Neuron (in vitro differentiated cells): ENCODE data around the gene MAST4.

Experiments used
- H2AFZ ChIP-seq: one replicate; pipeline ENCODE4 v1.6.1; 2013; ENCODE audit warnings: low read depth, mild to moderate bottlenecking, inconsistent platforms, low read length, moderate library complexity
- H3K27me3 ChIP-seq: one replicate; pipeline ENCODE4 v1.6.1; 2013; ENCODE audit warnings: low read length; ENCODE audit not compliant: insufficient read depth
- H3K36me3 ChIP-seq: one replicate; pipeline ENCODE4 v1.6.1; 2013; ENCODE audit warnings: low read length; ENCODE audit not compliant: insufficient read depth
- H3K4me1 ChIP-seq: one replicate; pipeline ENCODE4 v1.6.1; 2013; ENCODE audit warnings: low read length; ENCODE audit not compliant: insufficient read depth
- H3K4me3 ChIP-seq: 2 replicates; pipeline ENCODE4 v1.5.1; 2013; ENCODE audit warnings: mild to moderate bottlenecking, low read length, moderate library complexity
- H3K9me3 ChIP-seq: one replicate; pipeline ENCODE4 v1.6.1; 2013; ENCODE audit warnings: low read length

Gene MAST4

GRCh38 chr5:67183859-67184258 is 587.7 kb downstream of the MAST4 start:
- peaks cover 18% of the 10 kb centered on the region for H3K4me1 ChIP-seq
- H3K9me3 ChIP-seq = no peaks in the 10 kb centered on the region

DNA sequence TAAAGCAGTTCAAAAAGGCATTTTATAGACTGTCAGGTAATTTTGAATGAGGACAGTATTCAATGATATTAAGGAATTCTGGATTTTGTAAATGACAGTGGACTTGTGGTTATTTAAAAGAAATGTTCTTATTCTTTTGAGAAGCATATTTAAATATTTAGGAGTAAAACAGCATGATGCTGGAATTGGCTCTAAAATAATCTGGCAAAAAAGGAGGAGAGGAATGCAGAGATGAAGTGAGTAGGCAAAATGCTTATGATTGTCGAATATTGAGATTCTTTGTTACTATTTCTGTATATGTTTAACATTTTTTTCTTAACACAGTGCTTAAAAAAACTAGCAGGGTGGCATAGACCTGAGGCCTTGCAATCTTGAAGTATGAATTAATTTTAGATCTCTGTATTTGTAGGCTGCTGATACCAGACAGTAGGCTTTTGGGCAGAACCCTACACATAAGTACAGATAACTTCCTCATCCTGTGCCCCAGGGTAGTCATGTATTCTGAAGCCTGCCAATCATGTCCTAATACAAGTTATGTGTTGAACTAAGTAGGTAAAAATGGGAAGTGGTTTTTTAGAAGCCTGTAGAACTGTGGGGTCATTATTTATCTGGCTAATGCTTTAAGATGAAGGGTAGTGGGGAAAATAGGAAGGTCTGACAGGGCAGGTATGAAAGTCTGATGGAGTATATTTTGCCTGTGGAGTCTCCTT is 591.0 kb downstream of the MAST4 start:
- Histone ChIP-seq H3K27me3 (no peaks in the 10 kb centered on the region), H3K4me3 (no peak overlapping the region), H3K9me3 (no peaks in the 10 kb centered on the region), H3K36me3 (no peaks in the 10 kb centered on the region), H2AFZ (no peak overlapping the region), H3K4me1 (peaks cover 11% of the 10 kb centered on the region)

More at GRCh38 chr5:67183859-67184258, 587.7 kb downstream of the MAST4 start:
- Histone ChIP-seq H2AFZ (no peak overlapping the region), H3K36me3 (no peaks in the 10 kb centered on the region), H3K4me3 (no peak overlapping the region), H3K27me3 (no peaks in the 10 kb centered on the region)

GRCh38 chr5:67188274-67189078 is 592.3 kb downstream of the MAST4 start:
- H2AFZ ChIP-seq = no peak overlapping the region
- no peaks in the 10 kb centered on the region for H3K9me3 ChIP-seq
- no peak overlapping the region for H3K4me3 ChIP-seq
- H3K36me3 ChIP-seq = no peaks in the 10 kb centered on the region
- H3K4me1 ChIP-seq = peaks cover 8% of the 10 kb centered on the region
- H3K27me3 ChIP-seq = no peaks in the 10 kb centered on the region

GRCh38 chr5:67189079-67189354 is 592.8 kb downstream of the MAST4 start:
- Histone ChIP-seq H3K9me3 (no peaks in the 10 kb centered on the region), H3K4me1 (peaks cover 12% of the 10 kb centered on the region), H3K27me3 (no peaks in the 10 kb centered on the region), H3K36me3 (no peaks in the 10 kb centered on the region), H2AFZ (no peak overlapping the region), H3K4me3 (no peak overlapping the region)

- Histone ChIP-seq H3K9me3 (no peaks in the 10 kb centered on the region), H3K36me3 (no peaks in the 10 kb centered on the region), H3K4me1 (peaks cover 12% of the 10 kb centered on the region)
These were observed 593.7 kb downstream of the MAST4 start for GRCh38 chr5:67189931-67190330.

DNA sequence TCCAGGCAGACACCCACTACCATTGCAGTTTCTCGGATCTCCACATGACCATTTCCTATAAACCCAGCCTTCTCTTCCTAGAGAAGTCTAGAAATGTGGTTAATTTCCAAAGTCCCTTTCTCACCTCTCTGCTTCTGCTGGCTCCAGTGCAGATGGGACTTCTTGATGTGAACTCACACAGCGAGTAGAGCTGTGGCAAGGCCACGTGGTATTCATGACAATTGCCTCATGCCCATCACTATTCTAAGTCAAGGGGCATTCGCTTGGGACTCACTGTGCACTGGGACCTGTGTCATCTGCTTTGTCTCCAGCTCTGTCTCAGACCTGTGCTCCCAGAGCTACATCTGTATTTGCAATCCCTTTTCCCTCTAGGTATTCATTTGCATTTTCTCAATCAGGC is 594.2 kb downstream of the MAST4 start:
- Histone ChIP-seq H3K4me1 (peaks cover 12% of the 10 kb centered on the region), H3K27me3 (no peaks in the 10 kb centered on the region), H3K36me3 (no peaks in the 10 kb centered on the region)

More at GRCh38 chr5:67189931-67190330, 593.7 kb downstream of the MAST4 start:
- H3K27me3 ChIP-seq = no peaks in the 10 kb centered on the region
- no peak overlapping the region for H2AFZ ChIP-seq
- no peak overlapping the region for H3K4me3 ChIP-seq

DNA sequence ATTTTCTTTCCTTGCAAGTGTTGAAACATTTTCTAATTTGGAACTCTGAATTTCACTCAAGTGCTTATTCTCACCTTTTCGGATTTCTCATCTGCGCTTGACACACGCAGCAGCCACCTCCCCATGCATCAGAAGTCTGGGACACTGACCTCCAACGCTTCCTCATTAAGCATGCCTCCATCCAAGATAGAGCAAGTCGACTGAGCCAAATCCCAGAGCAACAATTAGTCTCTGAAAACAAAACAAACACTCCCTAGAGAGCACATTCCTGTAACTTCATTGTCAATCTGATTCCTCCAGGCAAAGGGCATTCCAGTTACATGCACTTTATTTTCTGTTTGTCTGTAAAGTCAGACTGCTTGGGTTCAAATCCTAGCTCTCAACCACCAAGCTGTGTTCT is 594.7 kb downstream of the MAST4 start:
- Histone ChIP-seq H3K27me3 (no peaks in the 10 kb centered on the region), H3K4me1 (peaks cover 12% of the 10 kb centered on the region), H3K36me3 (no peaks in the 10 kb centered on the region), H3K9me3 (no peaks in the 10 kb centered on the region), H2AFZ (no peak overlapping the region), H3K4me3 (no peak overlapping the region)

More for the DNA sequence above, 594.2 kb downstream of the MAST4 start:
- Histone ChIP-seq H3K9me3 (no peaks in the 10 kb centered on the region), H2AFZ (no peak overlapping the region), H3K4me3 (no peak overlapping the region)

DNA sequence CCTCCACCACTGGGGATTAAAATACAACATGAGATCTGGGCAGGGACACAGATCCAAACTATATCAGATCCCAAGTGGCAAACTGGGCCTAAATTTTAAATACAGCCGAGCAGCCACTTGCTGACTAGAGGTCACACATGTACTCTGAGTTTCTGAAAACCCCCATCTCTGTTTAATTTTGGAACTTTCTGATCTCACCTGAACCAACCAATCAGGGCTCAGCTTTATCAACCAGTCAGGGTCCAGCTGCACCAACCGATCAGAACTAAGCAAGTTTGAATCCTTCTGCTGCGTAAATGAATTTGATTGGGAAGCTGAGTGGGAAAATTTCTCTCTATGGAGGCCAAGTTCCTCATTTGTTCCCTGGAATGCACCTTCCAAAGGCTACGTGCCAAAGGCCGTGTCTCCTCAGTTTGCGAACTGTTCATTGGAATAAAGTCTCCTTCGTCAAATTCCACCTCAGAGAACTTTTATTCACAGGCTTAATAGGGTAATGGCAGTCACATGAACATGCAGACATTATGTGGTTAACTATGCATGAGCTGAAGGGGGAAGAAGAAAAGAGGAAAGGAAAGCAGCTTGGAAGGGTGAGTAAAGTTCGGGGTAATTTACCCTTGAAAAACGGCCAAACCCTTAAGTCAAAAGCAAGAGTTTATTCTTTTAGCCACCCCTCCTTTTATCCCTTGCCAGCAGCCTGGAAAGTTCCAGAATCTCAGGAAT is 596.7 kb downstream of the MAST4 start:
- Histone ChIP-seq H3K36me3 (no peaks in the 10 kb centered on the region), H3K9me3 (no peaks in the 10 kb centered on the region), H2AFZ (peak overlapping the region; percentile 38), H3K4me3 (no peak overlapping the region), H3K4me1 (peaks cover 12% of the 10 kb centered on the region), H3K27me3 (no peaks in the 10 kb centered on the region)

- H3K4me1 ChIP-seq = peaks cover 11% of the 10 kb centered on the region
- H3K36me3 ChIP-seq = no peaks in the 10 kb centered on the region
- peak overlapping the region; percentile 38 for H2AFZ ChIP-seq
- no peak overlapping the region for H3K4me3 ChIP-seq
- no peaks in the 10 kb centered on the region for H3K9me3 ChIP-seq
- H3K27me3 ChIP-seq = no peaks in the 10 kb centered on the region
These were observed 597.2 kb downstream of the MAST4 start for GRCh38 chr5:67193439-67193807.

GRCh38 chr5:67194166-67194565 is 598.0 kb downstream of the MAST4 start:
- Histone ChIP-seq H3K4me3 (no peak overlapping the region), H3K4me1 (peaks cover 9% of the 10 kb centered on the region), H3K9me3 (no peaks in the 10 kb centered on the region), H3K27me3 (no peaks in the 10 kb centered on the region), H3K36me3 (no peaks in the 10 kb centered on the region), H2AFZ (no peak overlapping the region)

DNA sequence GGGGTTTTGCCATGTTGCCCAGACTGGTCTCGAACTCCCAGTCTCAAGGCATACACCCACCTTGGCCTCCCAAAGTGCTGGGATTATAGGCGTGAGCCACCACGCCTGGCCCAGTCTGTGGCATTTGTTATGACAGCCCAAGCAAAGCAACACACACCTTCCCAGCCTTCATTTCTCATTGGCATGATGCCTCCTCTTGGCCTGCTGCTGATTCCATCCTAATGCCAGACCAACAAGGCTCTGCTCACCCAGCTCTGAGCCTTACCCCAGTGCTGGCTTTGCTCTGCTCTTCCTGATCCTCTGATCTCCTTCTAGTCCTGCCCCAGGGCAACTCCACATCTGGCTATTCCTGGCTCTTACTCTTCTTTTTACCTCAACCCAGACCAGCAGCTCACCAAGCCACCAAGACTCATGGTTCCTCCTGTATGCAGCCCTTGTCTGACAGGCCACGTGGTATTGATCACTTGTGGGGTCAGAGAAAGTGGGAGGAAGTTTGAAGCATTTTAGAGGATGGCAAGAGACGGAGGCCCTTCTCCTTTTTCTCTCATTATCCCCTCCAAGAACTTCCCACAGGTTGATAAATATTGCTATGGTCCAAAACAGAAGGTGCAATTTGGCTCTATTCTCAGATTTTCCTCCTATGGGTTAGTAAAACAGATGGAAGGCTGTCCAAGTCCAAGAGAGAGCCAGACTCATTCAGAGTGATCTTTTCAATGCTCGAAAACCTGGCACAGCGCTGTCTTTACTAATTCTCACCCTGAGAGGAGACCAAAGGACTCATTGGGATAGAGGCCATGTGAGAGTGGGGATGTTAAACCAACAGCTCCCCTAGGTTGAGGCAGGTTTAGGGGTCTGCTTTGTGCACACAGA is 599.4 kb downstream of the MAST4 start:
- peaks cover 9% of the 10 kb centered on the region for H3K4me1 ChIP-seq
- no peaks in the 10 kb centered on the region for H3K9me3 ChIP-seq
- no peak overlapping the region for H3K4me3 ChIP-seq
- H3K27me3 ChIP-seq = no peaks in the 10 kb centered on the region
- no peaks in the 10 kb centered on the region for H3K36me3 ChIP-seq
- H2AFZ ChIP-seq = no peak overlapping the region

- no peaks in the 10 kb centered on the region for H3K36me3 ChIP-seq
- H3K27me3 ChIP-seq = no peaks in the 10 kb centered on the region
- no peak within 1 kb of the TSS for H3K4me3 ChIP-seq
- H3K9me3 ChIP-seq = no peaks in the 10 kb centered on the region
- no peak within 1 kb of the TSS for H2AFZ ChIP-seq
- peaks cover 9% of the 10 kb centered on the region for H3K4me1 ChIP-seq
These were observed 600.4 kb downstream of the MAST4 start, which contains the start of gene CD180 for GRCh38 chr5:67196537-67197059. Gene CD180 (minus strand): TSS chr5:67196799. CDS start chr5:67196641, 158 bp downstream.
